DND-41 (cell line): Measurements from ENCODE around the gene GPATCH4.

Source experiments
- CTCF ChIP-seq: IDR thresholded peaks from 2 replicates; pipeline ENCODE4 v1.5.1; 2012; ENCODE audit warnings: borderline replicate concordance, low read length, moderate library complexity, mild to moderate bottlenecking; ENCODE audit not compliant: poor library complexity, severe bottlenecking; ENCODE audit errors: extremely low read depth
- EZH2 ChIP-seq: IDR thresholded peaks from 3 replicates; pipeline ENCODE4 v1.6.1; 2012; ENCODE audit warnings: borderline replicate concordance, low read depth, mild to moderate bottlenecking, moderate library complexity, low read length, inconsistent platforms; ENCODE audit not compliant: severe bottlenecking

DNA sequence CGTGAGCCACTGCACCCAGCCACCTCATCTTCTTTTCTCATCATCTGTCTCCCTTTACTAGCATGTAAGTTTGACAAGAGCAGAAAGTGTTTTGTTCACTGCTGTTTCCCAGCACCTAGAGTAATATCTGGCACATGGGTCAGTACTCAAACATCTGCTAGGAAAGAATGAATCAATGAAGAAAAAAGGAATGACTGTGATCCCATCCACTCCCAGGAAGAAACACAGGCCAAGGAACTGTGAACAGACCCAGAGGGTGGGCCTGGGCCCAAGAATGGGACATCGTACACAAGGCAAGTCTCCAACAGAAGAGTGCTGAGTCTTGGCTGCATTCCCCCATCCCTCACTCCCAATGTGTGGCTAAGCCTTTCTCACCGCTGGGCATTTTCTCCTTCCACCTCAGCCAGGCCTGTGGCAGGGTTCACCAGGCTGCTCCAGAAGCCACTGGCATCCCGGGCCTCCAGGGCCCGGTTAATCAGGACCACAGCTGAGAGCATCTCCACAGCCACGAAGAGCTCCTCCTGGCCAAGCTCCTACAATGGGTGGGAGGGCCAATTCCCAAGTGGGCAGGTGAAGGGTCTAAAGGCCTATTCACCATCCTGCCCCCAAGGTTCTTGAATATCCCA lies 47.3 kb downstream of the GPATCH4 start:
- TF ChIP-seq CTCF (no peak), EZH2 (no peak)
